ENCODE results near the gene DDR2. TPM values are rescaled to one million over a fixed set of nuclear protein-coding genes. Genes with fewer than 3 reads are reported as not detected.
"Not testable (repeated sequence)": the region's sequence is repeated elsewhere in the genome, so short reads cannot be mapped to it uniquely, and the experiment has no call there.

DDR2 gene
- 1.00 TPM for polyA plus RNA-seq (2013, experiment 1 of 2)
- 1.3 TPM for polyA plus RNA-seq (2013, experiment 2 of 2)

GRCh38 chr1:162632217-162632666, at the start of gene DDR2:
DDR2 (plus strand) TSS chr1:162632464; CDS start chr1:162719064, 86,600 bp downstream.
- no peaks in the 10 kb centered on the region for H3K9me3 ChIP-seq (ENCODE audit: insufficient read depth, low read depth, low read length)
- H3K27ac ChIP-seq (ENCODE audit: low read depth, low read length), result no peak within 1 kb of the TSS
- peak within 1 kb of the TSS; percentile 18; the same call in 1 of the 2 replicates for H3K4me3 ChIP-seq (ENCODE audit: low read length)
- no peaks in the 10 kb centered on the region for H3K27me3 ChIP-seq (ENCODE audit: insufficient read depth, low read length)
- H3K36me3 ChIP-seq (ENCODE audit: insufficient read depth, low read length), result no peaks in the 10 kb centered on the region
- peak within 1 kb of the TSS; percentile 17; the same call in 1 of the 2 replicates for H3K9ac ChIP-seq (ENCODE audit: low read depth, low read length)
- peaks cover 9% of the 10 kb centered on the region; the same call in 1 of the 2 replicates for H3K4me1 ChIP-seq (ENCODE audit: insufficient read depth, low read length)
- 83% methylated on average over 4 of the region's 4 CpGs for WGBS

GRCh38 chr1:162582901-162583300, 49.4 kb upstream of the DDR2 start:
- H3K4me3 ChIP-seq (ENCODE audit: low read length); H3K27me3 ChIP-seq (ENCODE audit: insufficient read depth, low read length); H3K9ac ChIP-seq (ENCODE audit: low read depth, low read length); H3K4me1 ChIP-seq (ENCODE audit: insufficient read depth, low read length); H3K9me3 ChIP-seq (ENCODE audit: insufficient read depth, low read depth, low read length); H3K27ac ChIP-seq (ENCODE audit: low read depth, low read length): not testable (repeated sequence)
- H3K36me3 ChIP-seq (ENCODE audit: insufficient read depth, low read length), result peaks cover 41% of the 10 kb centered on the region
- 91% methylated on average over 6 of the region's 6 CpGs for WGBS

- H3K4me3 ChIP-seq (ENCODE audit: low read length); H3K27ac ChIP-seq (ENCODE audit: low read depth, low read length); H3K27me3 ChIP-seq (ENCODE audit: insufficient read depth, low read length); H3K4me1 ChIP-seq (ENCODE audit: insufficient read depth, low read length); H3K9me3 ChIP-seq (ENCODE audit: insufficient read depth, low read depth, low read length); H3K9ac ChIP-seq (ENCODE audit: low read depth, low read length): not testable (repeated sequence)
- peaks cover 44% of the 10 kb centered on the region for H3K36me3 ChIP-seq (ENCODE audit: insufficient read depth, low read length)
- WGBS, result 98% methylated on average over 4 of the region's 4 CpGs
Observed at GRCh38 chr1:162585101-162585500, 47.2 kb upstream of the DDR2 start.

- Histone ChIP-seq H3K9me3 (ENCODE audit: insufficient read depth, low read depth, low read length) (no peaks in the 10 kb centered on the region), H3K27me3 (ENCODE audit: insufficient read depth, low read length) (no peaks in the 10 kb centered on the region), H3K27ac (ENCODE audit: low read depth, low read length) (no peak overlapping the region), H3K4me1 (ENCODE audit: insufficient read depth, low read length) (no peaks in the 10 kb centered on the region), H3K9ac (ENCODE audit: low read depth, low read length) (no peak overlapping the region), H3K4me3 (ENCODE audit: low read length) (no peak overlapping the region), H3K36me3 (ENCODE audit: insufficient read depth, low read length) (peaks cover 38% of the 10 kb centered on the region)
- 84% methylated on average over 6 of the region's 6 CpGs for WGBS
Observed at GRCh38 chr1:162587347-162587746, 44.9 kb upstream of the DDR2 start.

GRCh38 chr1:162587761-162588260, 44.5 kb upstream of the DDR2 start:
- Histone ChIP-seq H3K9ac (ENCODE audit: low read depth, low read length) (no peak overlapping the region), H3K4me1 (ENCODE audit: insufficient read depth, low read length) (no peaks in the 10 kb centered on the region), H3K27me3 (ENCODE audit: insufficient read depth, low read length) (no peaks in the 10 kb centered on the region), H3K9me3 (ENCODE audit: insufficient read depth, low read depth, low read length) (no peaks in the 10 kb centered on the region), H3K27ac (ENCODE audit: low read depth, low read length) (no peak overlapping the region), H3K36me3 (ENCODE audit: insufficient read depth, low read length) (peaks cover 41% of the 10 kb centered on the region), H3K4me3 (ENCODE audit: low read length) (no peak overlapping the region)
- 100% methylated on average over 3 of the region's 5 CpGs for WGBS

GRCh38 chr1:162590101-162590500, 42.2 kb upstream of the DDR2 start:
- Histone ChIP-seq H3K27ac (ENCODE audit: low read depth, low read length) (no peak overlapping the region), H3K4me1 (ENCODE audit: insufficient read depth, low read length) (no peaks in the 10 kb centered on the region), H3K4me3 (ENCODE audit: low read length) (no peak overlapping the region), H3K27me3 (ENCODE audit: insufficient read depth, low read length) (no peaks in the 10 kb centered on the region), H3K9me3 (ENCODE audit: insufficient read depth, low read depth, low read length) (no peaks in the 10 kb centered on the region), H3K9ac (ENCODE audit: low read depth, low read length) (no peak overlapping the region), H3K36me3 (ENCODE audit: insufficient read depth, low read length) (peaks cover 54% of the 10 kb centered on the region)
- WGBS, result 98% methylated on average over 3 of the region's 3 CpGs

GRCh38 chr1:162590686-162591085, 41.6 kb upstream of the DDR2 start:
- H3K27me3 ChIP-seq (ENCODE audit: insufficient read depth, low read length), result no peaks in the 10 kb centered on the region
- no peaks in the 10 kb centered on the region for H3K4me1 ChIP-seq (ENCODE audit: insufficient read depth, low read length)
- H3K9ac ChIP-seq (ENCODE audit: low read depth, low read length), result no peak overlapping the region
- peaks cover 57% of the 10 kb centered on the region for H3K36me3 ChIP-seq (ENCODE audit: insufficient read depth, low read length)
- WGBS, result 91% methylated on average over 2 of the region's 2 CpGs
- no peak overlapping the region for H3K27ac ChIP-seq (ENCODE audit: low read depth, low read length)
- no peak overlapping the region for H3K4me3 ChIP-seq (ENCODE audit: low read length)
- no peaks in the 10 kb centered on the region for H3K9me3 ChIP-seq (ENCODE audit: insufficient read depth, low read depth, low read length)

- no peak overlapping the region for H3K27ac ChIP-seq (ENCODE audit: low read depth, low read length)
- no peak overlapping the region for H3K9ac ChIP-seq (ENCODE audit: low read depth, low read length)
- no peaks in the 10 kb centered on the region for H3K27me3 ChIP-seq (ENCODE audit: insufficient read depth, low read length)
- no peaks in the 10 kb centered on the region for H3K9me3 ChIP-seq (ENCODE audit: insufficient read depth, low read depth, low read length)
- 93% methylated on average over 2 of the region's 2 CpGs for WGBS
- H3K4me3 ChIP-seq (ENCODE audit: low read length), result no peak overlapping the region
- no peaks in the 10 kb centered on the region for H3K4me1 ChIP-seq (ENCODE audit: insufficient read depth, low read length)
- peaks cover 54% of the 10 kb centered on the region for H3K36me3 ChIP-seq (ENCODE audit: insufficient read depth, low read length)
Observed at GRCh38 chr1:162596514-162597170, 35.6 kb upstream of the DDR2 start.

GRCh38 chr1:162599451-162599850, 32.8 kb upstream of the DDR2 start:
- H3K9me3 ChIP-seq (ENCODE audit: insufficient read depth, low read depth, low read length), result no peaks in the 10 kb centered on the region
- H3K27me3 ChIP-seq (ENCODE audit: insufficient read depth, low read length), result no peaks in the 10 kb centered on the region
- H3K27ac ChIP-seq (ENCODE audit: low read depth, low read length), result no peak overlapping the region
- H3K4me1 ChIP-seq (ENCODE audit: insufficient read depth, low read length), result no peaks in the 10 kb centered on the region
- H3K9ac ChIP-seq (ENCODE audit: low read depth, low read length), result no peak overlapping the region
- H3K36me3 ChIP-seq (ENCODE audit: insufficient read depth, low read length), result peaks cover 39% of the 10 kb centered on the region
- no peak overlapping the region for H3K4me3 ChIP-seq (ENCODE audit: low read length)
- 95% methylated on average over 1 of the region's 1 CpG for WGBS

GRCh38 chr1:162603117-162603516, 29.1 kb upstream of the DDR2 start:
- H3K36me3 ChIP-seq (ENCODE audit: insufficient read depth, low read length), result peaks cover 28% of the 10 kb centered on the region
- not testable (repeated sequence) for H3K27ac ChIP-seq (ENCODE audit: low read depth, low read length); H3K4me3 ChIP-seq (ENCODE audit: low read length); H3K27me3 ChIP-seq (ENCODE audit: insufficient read depth, low read length); H3K4me1 ChIP-seq (ENCODE audit: insufficient read depth, low read length); H3K9ac ChIP-seq (ENCODE audit: low read depth, low read length); H3K9me3 ChIP-seq (ENCODE audit: insufficient read depth, low read depth, low read length)
- WGBS, result 96% methylated on average over 2 of the region's 2 CpGs

- H3K27me3 ChIP-seq (ENCODE audit: insufficient read depth, low read length), result no peaks in the 10 kb centered on the region
- no peak overlapping the region for H3K9ac ChIP-seq (ENCODE audit: low read depth, low read length)
- peaks cover 13% of the 10 kb centered on the region for H3K36me3 ChIP-seq (ENCODE audit: insufficient read depth, low read length)
- WGBS, result 96% methylated on average over 3 of the region's 3 CpGs
- H3K4me3 ChIP-seq (ENCODE audit: low read length), result no peak overlapping the region
- H3K4me1 ChIP-seq (ENCODE audit: insufficient read depth, low read length), result no peaks in the 10 kb centered on the region
- H3K27ac ChIP-seq (ENCODE audit: low read depth, low read length), result no peak overlapping the region
- H3K9me3 ChIP-seq (ENCODE audit: insufficient read depth, low read depth, low read length), result no peaks in the 10 kb centered on the region
Observed at GRCh38 chr1:162605225-162605927, 26.9 kb upstream of the DDR2 start.

Measured in HUES64 (cell line).